Osteoblast (primary cell): ENCODE results near the gene GLI1. TPM values are rescaled to one million over a fixed set of nuclear protein-coding genes. Genes with fewer than 3 reads are reported as not detected.
A peak's percentile ranks its signal among the peaks of the same experiment; 100 is the strongest.

Experiments
- DNase-seq: peaks from one replicate; pipeline ENCODE4 v3.0.0; 2011; ENCODE audit warnings: low spot score, mixed read lengths; ENCODE audit not compliant: insufficient read length; ENCODE audit errors: missing footprints
- H2AFZ ChIP-seq: 2 replicates; pipeline ENCODE4 v1.6.0; 2011; ENCODE audit warnings: mild to moderate bottlenecking, low read length
- H3K27ac ChIP-seq: 2 replicates; pipeline ENCODE4 v1.5.1; 2011; ENCODE audit warnings: mild to moderate bottlenecking, low read depth, low read length, moderate library complexity
- H3K27me3 ChIP-seq: 2 replicates; pipeline ENCODE4 v1.6.0; 2012; ENCODE audit warnings: mild to moderate bottlenecking, control low read depth, inconsistent platforms, low read length, moderate library complexity; ENCODE audit not compliant: insufficient read depth
- H3K36me3 ChIP-seq: 2 replicates; pipeline ENCODE4 v1.5.1; 2011; ENCODE audit warnings: mild to moderate bottlenecking, low read length, control low read depth, moderate library complexity; ENCODE audit not compliant: insufficient read depth
- H3K4me1 ChIP-seq: 2 replicates; pipeline ENCODE4 v1.5.1; 2011; ENCODE audit warnings: mild to moderate bottlenecking, low read length, control low read depth, moderate library complexity; ENCODE audit not compliant: insufficient read depth
- H3K4me2 ChIP-seq: 2 replicates; pipeline ENCODE4 v1.6.0; 2011; ENCODE audit warnings: mild to moderate bottlenecking, low read length; ENCODE audit not compliant: insufficient read depth
- H3K4me3 ChIP-seq: fragments of 200-600 bp; sonication (generic); 3 replicates; pipeline ENCODE4 v1.5.1; 2012; ENCODE audit warnings: mild to moderate bottlenecking, low read length, inconsistent platforms; ENCODE audit not compliant: insufficient read depth
- H3K79me2 ChIP-seq: 2 replicates; pipeline ENCODE4 v1.6.0; 2012; ENCODE audit warnings: mild to moderate bottlenecking, low read length, control low read depth, inconsistent platforms; ENCODE audit not compliant: insufficient read depth
- H3K9me3 ChIP-seq: 2 replicates; pipeline ENCODE4 v1.5.1; 2011; ENCODE audit warnings: low read depth, low read length, control low read depth
- H4K20me1 ChIP-seq: 2 replicates; pipeline ENCODE4 v1.6.0; 2012; ENCODE audit warnings: mild to moderate bottlenecking, low read length, control low read depth; ENCODE audit not compliant: insufficient read depth
- total RNA-seq: library from RNA; depleted of rRNA; stranded (reverse); fragments of >200 nt; gene quantifications from 2 replicates; pipeline ENCODE4 v1.2.3, GENCODE V29; 2012
- TF ChIP-seq, protein P1 (sequence below): IDR thresholded peaks from 2 replicates; pipeline ENCODE4 v1.5.1; 2011; ENCODE audit warnings: mild to moderate bottlenecking, low read depth, low read length, moderate library complexity; ENCODE audit errors: extremely low read depth

GLI1 gene
- total RNA-seq, 1 donor = 0.36 TPM

DNA sequence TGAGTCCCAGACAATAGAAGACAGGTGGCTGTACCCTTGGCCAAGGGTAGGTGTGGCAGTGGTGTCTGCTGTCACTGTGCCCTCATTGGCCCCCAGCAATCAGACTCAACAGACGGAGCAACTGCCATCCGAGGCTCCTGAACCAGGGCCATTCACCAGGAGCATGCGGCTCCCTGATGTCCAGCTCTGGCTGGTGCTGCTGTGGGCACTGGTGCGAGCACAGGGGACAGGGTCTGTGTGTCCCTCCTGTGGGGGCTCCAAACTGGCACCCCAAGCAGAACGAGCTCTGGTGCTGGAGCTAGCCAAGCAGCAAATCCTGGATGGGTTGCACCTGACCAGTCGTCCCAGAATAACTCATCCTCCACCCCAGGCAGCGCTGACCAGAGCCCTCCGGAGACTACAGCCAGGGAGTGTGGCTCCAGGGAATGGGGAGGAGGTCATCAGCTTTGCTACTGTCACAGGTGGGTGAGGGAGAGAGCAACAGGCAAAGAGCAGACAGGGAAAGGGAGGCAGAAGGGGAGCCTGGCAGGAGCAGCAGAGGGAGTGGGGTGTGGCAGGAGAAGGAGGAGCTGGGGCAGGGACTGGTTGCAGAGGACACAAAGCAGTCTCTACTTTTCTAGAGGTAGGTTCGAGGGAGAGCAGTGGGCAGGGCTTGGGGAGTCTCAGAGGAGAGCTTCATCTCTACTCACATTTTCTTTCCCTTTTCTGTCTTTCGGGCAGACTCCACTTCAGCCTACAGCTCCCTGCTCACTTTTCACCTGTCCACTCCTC is 4.0 kb upstream of the GLI1 start:
- Histone ChIP-seq H3K4me2 (peak overlapping the region; percentile 34), H3K27ac (no peak overlapping the region), H4K20me1 (no peaks in the 10 kb centered on the region), H3K4me1 (peaks cover 33% of the 10 kb centered on the region), H3K9me3 (no peaks in the 10 kb centered on the region), H3K79me2 (no peaks in the 10 kb centered on the region), H3K36me3 (no peaks in the 10 kb centered on the region), H3K27me3 (peaks cover 4% of the 10 kb centered on the region), H2AFZ (no peak overlapping the region), H3K4me3 (no peak overlapping the region)
- no peak for DNase-seq
- TF ChIP-seq, protein P1, sequence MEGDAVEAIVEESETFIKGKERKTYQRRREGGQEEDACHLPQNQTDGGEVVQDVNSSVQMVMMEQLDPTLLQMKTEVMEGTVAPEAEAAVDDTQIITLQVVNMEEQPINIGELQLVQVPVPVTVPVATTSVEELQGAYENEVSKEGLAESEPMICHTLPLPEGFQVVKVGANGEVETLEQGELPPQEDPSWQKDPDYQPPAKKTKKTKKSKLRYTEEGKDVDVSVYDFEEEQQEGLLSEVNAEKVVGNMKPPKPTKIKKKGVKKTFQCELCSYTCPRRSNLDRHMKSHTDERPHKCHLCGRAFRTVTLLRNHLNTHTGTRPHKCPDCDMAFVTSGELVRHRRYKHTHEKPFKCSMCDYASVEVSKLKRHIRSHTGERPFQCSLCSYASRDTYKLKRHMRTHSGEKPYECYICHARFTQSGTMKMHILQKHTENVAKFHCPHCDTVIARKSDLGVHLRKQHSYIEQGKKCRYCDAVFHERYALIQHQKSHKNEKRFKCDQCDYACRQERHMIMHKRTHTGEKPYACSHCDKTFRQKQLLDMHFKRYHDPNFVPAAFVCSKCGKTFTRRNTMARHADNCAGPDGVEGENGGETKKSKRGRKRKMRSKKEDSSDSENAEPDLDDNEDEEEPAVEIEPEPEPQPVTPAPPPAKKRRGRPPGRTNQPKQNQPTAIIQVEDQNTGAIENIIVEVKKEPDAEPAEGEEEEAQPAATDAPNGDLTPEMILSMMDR = no peak

GRCh38 chr12:57456145-57456700 is 3.4 kb upstream of the GLI1 start:
- Histone ChIP-seq H3K4me3 (no peak overlapping the region), H3K4me1 (peaks cover 28% of the 10 kb centered on the region), H3K27ac (no peak overlapping the region), H3K9me3 (no peaks in the 10 kb centered on the region), H3K27me3 (peaks cover 10% of the 10 kb centered on the region), H3K4me2 (peak overlapping the region; percentile 34), H4K20me1 (no peaks in the 10 kb centered on the region), H2AFZ (no peak overlapping the region), H3K79me2 (no peaks in the 10 kb centered on the region), H3K36me3 (no peaks in the 10 kb centered on the region)
- TF ChIP-seq, protein P1 = peak; percentile 66
- DNase-seq = peak; percentile 85

GRCh38 chr12:57456737-57457490 is 2.7 kb upstream of the GLI1 start:
- Histone ChIP-seq H3K27ac (no peak overlapping the region), H3K79me2 (no peaks in the 10 kb centered on the region), H3K36me3 (no peaks in the 10 kb centered on the region), H3K4me1 (peaks cover 23% of the 10 kb centered on the region), H3K4me2 (no peak overlapping the region), H4K20me1 (no peaks in the 10 kb centered on the region), H3K27me3 (peaks cover 12% of the 10 kb centered on the region), H3K9me3 (no peaks in the 10 kb centered on the region), H2AFZ (no peak overlapping the region), H3K4me3 (no peak overlapping the region)
- TF ChIP-seq, protein P1 = no peak
- DNase-seq = no peak

GRCh38 chr12:57458665-57459054 is 925 bp upstream of the GLI1 start:
- Histone ChIP-seq H3K27me3 (peaks cover 12% of the 10 kb centered on the region), H4K20me1 (no peaks in the 10 kb centered on the region), H3K9me3 (no peaks in the 10 kb centered on the region), H3K36me3 (no peaks in the 10 kb centered on the region), H3K4me3 (peak overlapping the region; percentile 78), H3K27ac (peak overlapping the region; percentile 38), H2AFZ (peak overlapping the region; percentile 90), H3K79me2 (no peaks in the 10 kb centered on the region), H3K4me1 (peaks cover 16% of the 10 kb centered on the region), H3K4me2 (peak overlapping the region; percentile 93)
- TF ChIP-seq, protein P1 = no peak
- DNase-seq = no peak
